ENCODE measurements around the gene ESYT2.
"Not testable (repeated sequence)": the region's sequence is repeated elsewhere in the genome, so short reads cannot be mapped to it uniquely, and the experiment has no call there.

Gene ESYT2

GRCh38 chr7:158702944-158703343, 126.4 kb downstream of the ESYT2 start:
- Histone ChIP-seq H3K4me3 (peak overlapping the region in 8 of 10 experiments; percentile 88 to 99 (median 98); a peak in 11 of 20 replicates), H3K36me3 (peaks cover 9 to 64% (median 55%) of the 10 kb centered on the region in 11 experiments; a peak in 21 of 22 replicates), H3K9me3 (replicated peaks in 1 of 11) (peaks cover 13 to 16% (median 16%) of the 10 kb centered on the region in 11 experiments), H3K4me1 (peaks cover 34 to 63% (median 41%) of the 10 kb centered on the region in 10 experiments), H3K9ac (peak overlapping the region in 8 of 11 experiments; percentile 95 to 98 (median 97); a peak in 15 of 22 replicates), H4K20me1 (peaks cover 0 to 28% (median 7%) of the 10 kb centered on the region in 11 experiments; a peak in 9 of 22 replicates), H3K4me2 (peak overlapping the region; percentile 82 to 98 (median 97); a peak in 21 of 22 replicates), H3K27ac (peak overlapping the region in 2 of 11 experiments; percentile 96 to 99; a peak in 3 of 22 replicates), H3K27me3 (no peaks in the 10 kb centered on the region)
- TF ChIP-seq Cebpa-rat (IDR thresholded peaks at IDR 0.05): no peak

GRCh38 chr7:158702196-158702595, 127.1 kb downstream of the ESYT2 start:
- Histone ChIP-seq H3K9me3 (replicated peaks in 1 of 11) (peaks cover 6 to 9% (median 8%) of the 10 kb centered on the region in 11 experiments), H3K27me3 (no peaks in the 10 kb centered on the region), H3K36me3 (peaks cover 1 to 64% (median 57%) of the 10 kb centered on the region in 11 experiments; a peak in 21 of 22 replicates), H3K27ac (no peak overlapping the region; a peak in 1 of 22 replicates), H3K4me1 (peaks cover 34 to 63% (median 41%) of the 10 kb centered on the region in 10 experiments), H3K9ac (no peak overlapping the region), H3K4me2 (peak overlapping the region in 9 of 11 experiments; percentile 82 to 98 (median 97); a peak in 14 of 22 replicates), H4K20me1 (peaks cover 0 to 28% (median 7%) of the 10 kb centered on the region in 11 experiments; a peak in 9 of 22 replicates), H3K4me3 (peak overlapping the region in 1 of 10 experiments; percentile 89; a peak in 2 of 20 replicates)
- no peak for TF ChIP-seq Cebpa-rat (IDR thresholded peaks at IDR 0.05)

GRCh38 chr7:158700008-158700407, 129.3 kb downstream of the ESYT2 start:
- H3K9me3 ChIP-seq (replicated peaks in 1 of 11): no peaks in the 10 kb centered on the region
- H3K27me3 ChIP-seq: no peaks in the 10 kb centered on the region
- no peak overlapping the region for H3K27ac ChIP-seq
- no peak overlapping the region for H3K9ac ChIP-seq
- no peak for TF ChIP-seq Cebpa-rat (IDR thresholded peaks at IDR 0.05)
- H3K36me3 ChIP-seq: peaks cover 0 to 78% (median 70%) of the 10 kb centered on the region in 11 experiments; a peak in 18 of 22 replicates
- peaks cover 0 to 44% (median 15%) of the 10 kb centered on the region in 11 experiments; a peak in 16 of 22 replicates for H4K20me1 ChIP-seq
- H3K4me3 ChIP-seq: no peak overlapping the region
- H3K4me1 ChIP-seq: peaks cover 31 to 63% (median 39%) of the 10 kb centered on the region in 10 experiments
- no peak overlapping the region for H3K4me2 ChIP-seq

GRCh38 chr7:158699341-158699740, 130.0 kb downstream of the ESYT2 start:
- no peak overlapping the region; a peak in 1 of 22 replicates for H3K4me2 ChIP-seq
- peaks cover 0 to 84% (median 77%) of the 10 kb centered on the region in 11 experiments; a peak in 18 of 22 replicates for H3K36me3 ChIP-seq
- no peak overlapping the region for H3K27ac ChIP-seq
- H3K9me3 ChIP-seq (replicated peaks in 1 of 11): no peaks in the 10 kb centered on the region
- peaks cover 31 to 63% (median 39%) of the 10 kb centered on the region in 10 experiments for H3K4me1 ChIP-seq
- no peak for TF ChIP-seq Cebpa-rat (IDR thresholded peaks at IDR 0.05)
- H3K4me3 ChIP-seq: no peak overlapping the region
- peaks cover 0 to 51% (median 21%) of the 10 kb centered on the region in 11 experiments; a peak in 17 of 22 replicates for H4K20me1 ChIP-seq
- H3K27me3 ChIP-seq: no peaks in the 10 kb centered on the region
- H3K9ac ChIP-seq: no peak overlapping the region

GRCh38 chr7:158698657-158699195, 130.6 kb downstream of the ESYT2 start:
- peak overlapping the region in 2 of 11 experiments; percentile 13 to 35; a peak in 3 of 22 replicates for H3K4me2 ChIP-seq
- no peak overlapping the region for H3K4me3 ChIP-seq
- peaks cover 0 to 90% (median 83%) of the 10 kb centered on the region in 11 experiments; a peak in 18 of 22 replicates for H3K36me3 ChIP-seq
- peaks cover 0 to 57% (median 25%) of the 10 kb centered on the region in 11 experiments; a peak in 17 of 22 replicates for H4K20me1 ChIP-seq
- peaks cover 26 to 58% (median 34%) of the 10 kb centered on the region in 10 experiments for H3K4me1 ChIP-seq
- no peaks in the 10 kb centered on the region for H3K27me3 ChIP-seq
- no peak overlapping the region for H3K9ac ChIP-seq
- no peak overlapping the region for H3K27ac ChIP-seq
- no peaks in the 10 kb centered on the region for H3K9me3 ChIP-seq (replicated peaks in 1 of 11)
- no peak for TF ChIP-seq Cebpa-rat (IDR thresholded peaks at IDR 0.05)

GRCh38 chr7:158697597-158697996, 131.7 kb downstream of the ESYT2 start:
- not testable (repeated sequence) for H3K27ac ChIP-seq; H3K9me3 ChIP-seq (replicated peaks in 1 of 11); H3K9ac ChIP-seq; H3K4me2 ChIP-seq; H3K4me3 ChIP-seq; H3K27me3 ChIP-seq
- H4K20me1 ChIP-seq: peaks cover 0 to 62% (median 31%) of the 10 kb centered on the region in 11 experiments; a peak in 17 of 22 replicates
- H3K4me1 ChIP-seq: peaks cover 14 to 47% (median 23%) of the 10 kb centered on the region in 10 experiments
- H3K36me3 ChIP-seq: peaks cover 0 to 98% (median 87%) of the 10 kb centered on the region in 11 experiments; a peak in 19 of 22 replicates

- H3K27me3 ChIP-seq: no peaks in the 10 kb centered on the region
- H3K4me2 ChIP-seq: peak overlapping the region; percentile 9 to 73 (median 38); a peak in 19 of 22 replicates
- H3K9me3 ChIP-seq (replicated peaks in 1 of 11): no peaks in the 10 kb centered on the region
- peak overlapping the region in 4 of 11 experiments; percentile 2 to 24 (median 12); a peak in 5 of 22 replicates for H3K9ac ChIP-seq
- no peak overlapping the region for H3K4me3 ChIP-seq
- no peak for TF ChIP-seq Cebpa-rat (IDR thresholded peaks at IDR 0.05)
- peaks cover 0 to 98% (median 89%) of the 10 kb centered on the region in 11 experiments; a peak in 19 of 22 replicates for H3K36me3 ChIP-seq
- peaks cover 7 to 30% (median 16%) of the 10 kb centered on the region in 10 experiments; a peak in 19 of 20 replicates for H3K4me1 ChIP-seq
- peaks cover 0 to 60% (median 30%) of the 10 kb centered on the region in 11 experiments; a peak in 17 of 22 replicates for H4K20me1 ChIP-seq
- peak overlapping the region in 2 of 11 experiments; percentile 5 to 8; a peak in 1 of 22 replicates for H3K27ac ChIP-seq
Observed at GRCh38 chr7:158695726-158696452, 133.4 kb downstream of the ESYT2 start.

- Histone ChIP-seq H3K9ac (peak overlapping the region in 5 of 11 experiments; percentile 2 to 53 (median 24); a peak in 5 of 22 replicates), H3K27ac (no peak overlapping the region; a peak in 1 of 22 replicates), H3K4me2 (no peak overlapping the region), H3K4me1 (peaks cover 7 to 28% (median 16%) of the 10 kb centered on the region in 10 experiments; a peak in 19 of 20 replicates), H3K9me3 (replicated peaks in 1 of 11) (no peaks in the 10 kb centered on the region), H4K20me1 (peaks cover 0 to 52% (median 28%) of the 10 kb centered on the region in 11 experiments; a peak in 17 of 22 replicates), H3K27me3 (no peaks in the 10 kb centered on the region), H3K4me3 (no peak overlapping the region), H3K36me3 (peaks cover 5 to 98% (median 89%) of the 10 kb centered on the region in 11 experiments; a peak in 20 of 22 replicates)
- TF ChIP-seq Cebpa-rat (IDR thresholded peaks at IDR 0.05): no peak
Observed at GRCh38 chr7:158695056-158695455, 134.3 kb downstream of the ESYT2 start.

Data from BLaER1 treated with 17β-estradiol and CSF1 and Interleukin-3, amounts not matched to agents 10 nM and 100 nM (cell line).